IMR-90 (cell line): ENCODE results near the gene G3BP1. TPM values are rescaled to one million over a fixed set of nuclear protein-coding genes. Genes with fewer than 3 reads are reported as not detected.

Experiments used
- ATAC-seq: fragments of 200-7000 bp; cut with Tn5 transposase; 2 replicates; pipeline ENCODE4 v1.9.1; 2020; ENCODE audit warnings: low read depth, mild to moderate bottlenecking, moderate library complexity
- BruUV-seq: library from RNA; stranded (reverse); fragments of 400-500 nt; replicated peaks from 2 replicates; lab custom pipeline; 2021; lab: Mats Ljungman, UMichigan
- CTCF ChIA-PET: fragments of 300-600 bp; formaldehyde crosslinking; extraction: SDS; loops from one replicate; lab custom pipeline; 2021; ENCODE audit warnings: antibody characterized with exemption; lab: Yijun Ruan, JAX
- POLR2A ChIA-PET: fragments of 300-600 bp; sonication (Branson Sonifier 250); formaldehyde crosslinking; loops from one replicate; lab custom pipeline; 2022; ENCODE audit warnings: antibody characterized with exemption; ENCODE audit not compliant: unreplicated experiment; lab: Charles Lee
- DNase-seq: peaks from one replicate; pipeline ENCODE4 v3.0.0; 2013
- H2AFZ ChIP-seq: replicated peaks from 2 replicates; pipeline ENCODE3; 2013; ENCODE audit warnings: low read length, mild to moderate bottlenecking; ENCODE audit not compliant: poor library complexity
- H2AK5ac ChIP-seq: 2 replicates; pipeline ENCODE4 v1.6.1; 2013; ENCODE audit warnings: low read depth, low read length, inconsistent platforms
- H2AK9ac ChIP-seq: replicated peaks from 2 replicates; pipeline ENCODE3; 2013; ENCODE audit warnings: mild to moderate bottlenecking, low read depth, low read length, moderate library complexity; ENCODE audit not compliant: poor library complexity
- H2BK120ac ChIP-seq: 2 replicates; pipeline ENCODE4 v1.6.1; 2013; ENCODE audit warnings: low read depth, low read length, inconsistent platforms
- H2BK15ac ChIP-seq: 3 replicates; pipeline ENCODE4 v1.6.1; 2013; ENCODE audit warnings: low read depth, low read length, inconsistent platforms
- H2BK20ac ChIP-seq: 2 replicates; pipeline ENCODE4 v1.6.1; 2013; ENCODE audit warnings: low read depth, mild to moderate bottlenecking, inconsistent platforms, low read length, moderate library complexity
- H2BK5ac ChIP-seq: 2 replicates; pipeline ENCODE4 v1.6.1; 2013; ENCODE audit warnings: mild to moderate bottlenecking, low read depth, low read length, inconsistent platforms; ENCODE audit not compliant: poor library complexity, severe bottlenecking
- H3K14ac ChIP-seq: replicated peaks from 2 replicates; pipeline ENCODE4 v1.6.1; 2013; ENCODE audit warnings: low read depth, low read length, inconsistent platforms
- H3K18ac ChIP-seq: 2 replicates; pipeline ENCODE4 v1.6.1; 2013; ENCODE audit warnings: low read depth, low read length, control low read depth
- H3K23ac ChIP-seq: 2 replicates; pipeline ENCODE4 v1.6.1; 2013; ENCODE audit warnings: low read depth, low read length, inconsistent platforms
- H3K27ac ChIP-seq: 2 replicates; pipeline ENCODE4 v1.5.1; 2013; ENCODE audit warnings: mild to moderate bottlenecking, control low read depth, low read length; ENCODE audit not compliant: insufficient read depth
- H3K27me3 ChIP-seq: 2 replicates; pipeline ENCODE4 v1.6.1; 2013; ENCODE audit warnings: low read length; ENCODE audit not compliant: control insufficient read depth, insufficient read depth
- H3K36me3 ChIP-seq: 2 replicates; pipeline ENCODE4 v1.6.1; 2013; ENCODE audit warnings: low read length, mixed read lengths; ENCODE audit not compliant: control insufficient read depth, insufficient read depth
- H3K4ac ChIP-seq: 2 replicates; pipeline ENCODE4 v1.6.1; 2013; ENCODE audit warnings: low read depth, low read length, inconsistent platforms
- H3K4me1 ChIP-seq: 2 replicates; pipeline ENCODE4 v1.6.1; 2013; ENCODE audit warnings: low read length, mixed read lengths; ENCODE audit not compliant: control insufficient read depth, insufficient read depth
- H3K4me2 ChIP-seq: 2 replicates; pipeline ENCODE4 v1.6.1; 2013; ENCODE audit warnings: low read depth, mild to moderate bottlenecking, control low read depth, low read length, moderate library complexity
- H3K4me3 ChIP-seq: 2 replicates; pipeline ENCODE4 v1.5.1; 2013; ENCODE audit warnings: low read depth, mild to moderate bottlenecking, control low read depth, low read length, moderate library complexity; ENCODE audit not compliant: insufficient read depth
- H3K56ac ChIP-seq: 2 replicates; pipeline ENCODE4 v1.6.1; 2013; ENCODE audit warnings: low read length, inconsistent platforms; ENCODE audit not compliant: insufficient read depth; ENCODE audit errors: extremely low read depth
- H3K79me1 ChIP-seq, 2 experiments: 2 replicates each; pipeline ENCODE4 v1.6.1; 2013; ENCODE audit warnings: low read length in 2 of 2, inconsistent platforms in 1 of 2, low read depth in 1 of 2
- H3K9ac ChIP-seq: 2 replicates; pipeline ENCODE4 v1.6.1; 2013; ENCODE audit warnings: low read depth, low read length, control low read depth
- H3K9me1 ChIP-seq: 2 replicates; pipeline ENCODE4 v1.6.1; 2013; ENCODE audit warnings: low read length, inconsistent platforms; ENCODE audit not compliant: insufficient read depth
- H3K9me3 ChIP-seq: 2 replicates; pipeline ENCODE4 v1.6.1; 2013; ENCODE audit warnings: low read length; ENCODE audit not compliant: control insufficient read depth, insufficient read depth
- H4K20me1 ChIP-seq: 2 replicates; pipeline ENCODE4 v1.6.1; 2013; ENCODE audit warnings: low read length, inconsistent platforms; ENCODE audit not compliant: insufficient read depth
- H4K5ac ChIP-seq: 2 replicates; pipeline ENCODE4 v1.6.1; 2013; ENCODE audit warnings: mild to moderate bottlenecking, low read depth, low read length, control low read depth
- H4K8ac ChIP-seq, 2 experiments: 2 replicates each; pipeline ENCODE4 v1.6.1; 2013; ENCODE audit warnings: low read depth in 2 of 2, low read length in 2 of 2, control low read depth in 1 of 2, inconsistent platforms in 1 of 2
- H4K91ac ChIP-seq: 2 replicates; pipeline ENCODE4 v1.6.1; 2013; ENCODE audit warnings: low read depth, low read length, inconsistent platforms; ENCODE audit not compliant: insufficient read depth
- BHLHE40 ChIP-seq: fragments of 150-350 bp; IDR thresholded peaks from 2 replicates; pipeline ENCODE4 v1.6.1; 2016; ENCODE audit warnings: mild to moderate bottlenecking, low read depth, low read length
- CEBPB ChIP-seq: IDR thresholded peaks from 2 replicates; pipeline ENCODE4 v1.6.1; 2012; ENCODE audit warnings: low read depth, low read length, improper control_type of control experiment
- CHD1 ChIP-seq: IDR thresholded peaks from 2 replicates; pipeline ENCODE4 v1.6.1; 2012; ENCODE audit warnings: low read depth, low read length, improper control_type of control experiment
- FOS ChIP-seq: fragments of 150-350 bp; IDR thresholded peaks from 2 replicates; pipeline ENCODE4 v1.6.1; 2016; ENCODE audit warnings: low read depth, low read length
- MAFK ChIP-seq: IDR thresholded peaks from 2 replicates; pipeline ENCODE4 v1.6.1; 2012; ENCODE audit warnings: low read depth, low read length, improper control_type of control experiment
- MAZ ChIP-seq: IDR thresholded peaks from 2 replicates; pipeline ENCODE4 v1.6.1; 2012; ENCODE audit warnings: low read depth, mild to moderate bottlenecking, low read length, improper control_type of control experiment, moderate library complexity, borderline replicate concordance
- MXI1 ChIP-seq: IDR thresholded peaks from 2 replicates; pipeline ENCODE4 v1.6.1; 2012; ENCODE audit warnings: low read depth, mild to moderate bottlenecking, low read length, moderate library complexity, borderline replicate concordance
- NFE2L2 ChIP-seq: fragments of 150-350 bp; IDR thresholded peaks from 2 replicates; pipeline ENCODE4 v1.6.1; 2016; ENCODE audit warnings: low read depth, mild to moderate bottlenecking, low read length
- POLR2A ChIP-seq: IDR thresholded peaks from 2 replicates; pipeline ENCODE4 v1.6.1; 2012; ENCODE audit warnings: mild to moderate bottlenecking, low read depth, low read length
- RAD21 ChIP-seq: IDR thresholded peaks from 2 replicates; pipeline ENCODE4 v1.6.1; 2012; ENCODE audit warnings: low read length, improper control_type of control experiment
- RCOR1 ChIP-seq: IDR thresholded peaks from 2 replicates; pipeline ENCODE4 v1.6.1; 2012; ENCODE audit warnings: mild to moderate bottlenecking, low read length, improper control_type of control experiment; ENCODE audit not compliant: insufficient replicate concordance
- RFX5 ChIP-seq: IDR thresholded peaks from 2 replicates; pipeline ENCODE4 v1.8.0; 2012; ENCODE audit warnings: low read depth, mild to moderate bottlenecking, low read length, moderate library complexity
- SMC3 ChIP-seq: fragments of 150-350 bp; IDR thresholded peaks from 2 replicates; pipeline ENCODE4 v1.6.1; 2016; ENCODE audit warnings: low read depth, mild to moderate bottlenecking, antibody characterized with exemption, low read length, moderate library complexity
- WGBS, 2 experiments: methylation state at CpG; one replicate each; pipeline versions ENCODE4 v1.1.5 to v1.1.7; 2013; ENCODE audit warnings: missing lambda C conversion rate in 2 of 2; ENCODE audit not compliant: insufficient read length in 1 of 2; ENCODE audit errors: extremely low coverage in 2 of 2; 5-methylcytosine and 5-hydroxymethylcytosine counted together
- dilution Hi-C: fragments of 300-500 bp; cut with HindIII; formaldehyde crosslinking; loops from one replicate; pipeline ENCODE4 v1.14.3; 2018; ENCODE audit warnings: low sequenced_read_pairs; ENCODE audit not compliant: unreplicated experiment
- in situ Hi-C: fragments of 300-500 bp; cut with MboI; formaldehyde crosslinking; loops from 3 replicates; pipeline ENCODE4 v1.14.3; 2019; ENCODE audit warnings: low sequenced_read_pairs, inconsistent platforms, mixed read lengths
- intact Hi-C: fragments of 100-400 bp; cut with micrococcal nuclease; formaldehyde crosslinking; loops from 2 replicates; pipeline ENCODE4 v1.10.0; 2022
- polyA plus RNA-seq, 3 experiments: library from polyadenylated mRNA; depleted of rRNA; stranded (reverse); fragments of >200 nt; gene quantifications; 2 replicates each; pipeline ENCODE4 v1.2.3, GENCODE V29; 2012; ENCODE audit warnings: low replicate concordance in 1 of 3
- total RNA-seq: library from RNA; depleted of rRNA; stranded (reverse); fragments of >200 nt; gene quantifications from 2 replicates; pipeline ENCODE4 v1.2.3, GENCODE V29; 2012
- TF ChIP-seq, protein P1 (sequence below): fragments of 150-350 bp; IDR thresholded peaks from 2 replicates; pipeline ENCODE4 v1.6.1; 2016; ENCODE audit warnings: low read depth, mild to moderate bottlenecking, low read length, moderate library complexity, borderline replicate concordance
- TF ChIP-seq, protein P2 (sequence below): fragments of 150-350 bp; IDR thresholded peaks from 2 replicates; pipeline ENCODE4 v1.6.1; 2017; ENCODE audit warnings: mild to moderate bottlenecking, antibody characterized with exemption, low read length, low read depth

G3BP1 gene
- total and polyA plus RNA-seq, 2 of the 4 experiments (the other 2 are of a cell fraction), result 40.2 to 482 TPM

DNA sequence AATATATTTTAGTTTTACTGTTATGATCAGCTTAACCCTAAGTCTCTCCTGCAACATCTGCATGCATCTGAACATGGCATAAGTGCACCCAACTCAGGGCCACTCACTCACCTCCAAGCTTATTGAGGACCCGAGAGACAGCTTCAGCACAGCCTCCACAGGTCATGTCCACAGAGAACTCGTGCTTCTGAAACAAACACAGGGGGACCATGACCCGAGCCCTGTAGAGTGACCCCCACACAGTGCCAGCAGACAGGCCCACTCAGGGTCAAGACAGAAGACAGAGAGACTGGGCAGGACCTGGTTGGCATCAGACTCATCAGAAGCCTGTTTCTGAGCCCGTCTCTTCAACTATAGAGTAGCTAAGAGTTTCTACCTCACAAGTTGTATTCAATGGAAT lies 20.2 kb upstream of the G3BP1 start:
- Histone ChIP-seq H4K20me1 (no peaks in the 10 kb centered on the region), H3K9me1 (peaks cover 13% of the 10 kb centered on the region; the same call in 1 of the 2 replicates), H3K9ac (no peak overlapping the region), H4K8ac (no peak overlapping the region), H3K27me3 (no peaks in the 10 kb centered on the region), H2BK20ac (no peak overlapping the region), H3K14ac (no peak overlapping the region), H3K9me3 (no peaks in the 10 kb centered on the region), H3K56ac (no peak overlapping the region), H4K91ac (no peak overlapping the region; the same call in 1 of the 2 replicates), H3K18ac (no peak overlapping the region), H2BK120ac (no peak overlapping the region), H3K4me2 (no peak overlapping the region), H3K23ac (no peak overlapping the region), H3K4me1 (peaks cover 9% of the 10 kb centered on the region), H3K4me3 (no peak overlapping the region), H3K36me3 (peaks cover 8% of the 10 kb centered on the region; the same call in 1 of the 2 replicates), H2AK9ac (no peak overlapping the region), H4K5ac (no peak overlapping the region), H2AK5ac (no peak overlapping the region), H2BK15ac (no peak overlapping the region), H3K27ac (no peak overlapping the region), H2AFZ (no peak overlapping the region), H2BK5ac (no peak overlapping the region), H3K4ac (0 out of 2 replicates have a peak overlapping the region, but pooled peaks have one; percentile 20), H3K79me1 (peaks cover 34 to 65% of the 10 kb centered on the region in 2 experiments)
- ChIA-PET CTCF (interaction anchor here (0.6 to 1.6 kb wide), 4 partner anchors 12 to 100 kb away, joined by 3 to 5 read pairs (median 4); no protein-coding TSS in a partner anchor), POLR2A (no interaction called here)
- in situ Hi-C loops (no loop called here), dilution Hi-C loops (no loop called here), intact Hi-C loops (no loop called here)
- WGBS, 2 experiments, result no CpG with 5 or more reads among the region's 4 CpGs
- DNase-seq (no peak), ATAC-seq (no peak)
- TF ChIP-seq CEBPB, result no peak
- no peak for TF ChIP-seq POLR2A
- no peak for TF ChIP-seq CHD1
- no peak for TF ChIP-seq MAZ
- no peak for TF ChIP-seq MAFK
- TF ChIP-seq RCOR1, result no peak
- TF ChIP-seq RFX5, result no peak
- no peak for TF ChIP-seq BHLHE40
- no peak for TF ChIP-seq MXI1
- no peak for TF ChIP-seq NFE2L2
- TF ChIP-seq, protein P1, sequence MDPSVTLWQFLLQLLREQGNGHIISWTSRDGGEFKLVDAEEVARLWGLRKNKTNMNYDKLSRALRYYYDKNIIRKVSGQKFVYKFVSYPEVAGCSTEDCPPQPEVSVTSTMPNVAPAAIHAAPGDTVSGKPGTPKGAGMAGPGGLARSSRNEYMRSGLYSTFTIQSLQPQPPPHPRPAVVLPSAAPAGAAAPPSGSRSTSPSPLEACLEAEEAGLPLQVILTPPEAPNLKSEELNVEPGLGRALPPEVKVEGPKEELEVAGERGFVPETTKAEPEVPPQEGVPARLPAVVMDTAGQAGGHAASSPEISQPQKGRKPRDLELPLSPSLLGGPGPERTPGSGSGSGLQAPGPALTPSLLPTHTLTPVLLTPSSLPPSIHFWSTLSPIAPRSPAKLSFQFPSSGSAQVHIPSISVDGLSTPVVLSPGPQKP, result no peak
- TF ChIP-seq, protein P2, sequence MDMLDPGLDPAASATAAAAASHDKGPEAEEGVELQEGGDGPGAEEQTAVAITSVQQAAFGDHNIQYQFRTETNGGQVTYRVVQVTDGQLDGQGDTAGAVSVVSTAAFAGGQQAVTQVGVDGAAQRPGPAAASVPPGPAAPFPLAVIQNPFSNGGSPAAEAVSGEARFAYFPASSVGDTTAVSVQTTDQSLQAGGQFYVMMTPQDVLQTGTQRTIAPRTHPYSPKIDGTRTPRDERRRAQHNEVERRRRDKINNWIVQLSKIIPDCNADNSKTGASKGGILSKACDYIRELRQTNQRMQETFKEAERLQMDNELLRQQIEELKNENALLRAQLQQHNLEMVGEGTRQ, result no peak
- TF ChIP-seq FOS, result no peak
- no peak for TF ChIP-seq SMC3
- TF ChIP-seq RAD21, result no peak
- BruUV-seq, result no TSS peak
